Neural cell (in vitro differentiated cells): ENCODE data around the gene TRAF6. TPM values are rescaled to one million over a fixed set of nuclear protein-coding genes. Genes with fewer than 3 reads are reported as not detected.

ENCODE experiments used
- H2AFZ ChIP-seq: fragments of 200-600, 300-800 bp; sonication (generic), shearing (Covaris generic); 2 replicates; pipeline ENCODE4 v1.6.0; 2014; ENCODE audit warnings: low read depth, mild to moderate bottlenecking, antibody characterized with exemption, low read length, moderate library complexity
- H3F3A ChIP-seq: fragments of 200-600 bp; shearing (Covaris generic); 2 replicates; pipeline ENCODE4 v1.6.1; 2016; ENCODE audit warnings: mild to moderate bottlenecking, moderate library complexity, mixed read lengths, antibody characterized with exemption, low read length; ENCODE audit not compliant: insufficient read depth, poor library complexity, severe bottlenecking
- H3K27ac ChIP-seq: fragments of 200-600, 300-800 bp; sonication (generic), shearing (Covaris generic); 2 replicates; pipeline ENCODE4 v1.5.1; 2014; ENCODE audit warnings: mild to moderate bottlenecking, low read length, moderate library complexity
- H3K27me3 ChIP-seq: fragments of 300-800, 200-600 bp; sonication (generic), shearing (Covaris generic); 2 replicates; pipeline ENCODE4 v1.6.0; 2014; ENCODE audit warnings: mild to moderate bottlenecking, low read depth, low read length, moderate library complexity; ENCODE audit not compliant: insufficient read depth
- H3K36me3 ChIP-seq: fragments of 300-800, 200-600 bp; sonication (generic), shearing (Covaris generic); 2 replicates; pipeline ENCODE4 v1.5.1; 2014; ENCODE audit warnings: mild to moderate bottlenecking, antibody characterized with exemption, low read length, moderate library complexity; ENCODE audit not compliant: insufficient read depth
- H3K4me2 ChIP-seq: fragments of 300-800, 200-600 bp; sonication (generic), shearing (Covaris generic); 2 replicates; pipeline ENCODE4 v1.6.0; 2014; ENCODE audit warnings: mild to moderate bottlenecking, low read length
- H3K4me3 ChIP-seq: fragments of 300-800, 200-600 bp; sonication (generic), shearing (Covaris generic); 2 replicates; pipeline ENCODE4 v1.5.1; 2014; ENCODE audit warnings: mild to moderate bottlenecking, low read length, moderate library complexity
- H3K79me2 ChIP-seq: fragments of 200-600 bp; shearing (Covaris generic); replicated peaks from 2 replicates; pipeline ENCODE4 v1.6.0; 2014; ENCODE audit warnings: mild to moderate bottlenecking, low read length, moderate library complexity; ENCODE audit not compliant: insufficient read depth
- H3K9ac ChIP-seq: fragments of 300-800, 200-600 bp; sonication (generic), shearing (Covaris generic); 2 replicates; pipeline ENCODE4 v1.6.1; 2016; ENCODE audit warnings: mild to moderate bottlenecking, low read length, mixed read lengths
- H3K9me2 ChIP-seq: fragments of 200-600 bp; shearing (Covaris generic); 2 replicates; pipeline ENCODE4 v1.6.1; 2016; ENCODE audit warnings: mild to moderate bottlenecking, low read length, mixed read lengths; ENCODE audit not compliant: insufficient read depth
- H3K9me3 ChIP-seq: fragments of 200-600, 300-800 bp; sonication (generic), shearing (Covaris generic); 2 replicates; pipeline ENCODE4 v1.6.1; 2016; ENCODE audit warnings: mild to moderate bottlenecking, mixed run types, low read length, moderate library complexity, mixed read lengths
- H4K20me1 ChIP-seq: fragments of 200-600 bp; shearing (Covaris generic); 2 replicates; pipeline ENCODE4 v1.6.1; 2016; ENCODE audit warnings: mild to moderate bottlenecking, mixed run types; ENCODE audit not compliant: insufficient read depth
- EP300 ChIP-seq: fragments of 450-650 bp; conservative IDR thresholded peaks from 2 replicates; pipeline ENCODE4 v1.6.1; 2014; ENCODE audit warnings: antibody characterized with exemption, mild to moderate bottlenecking, moderate library complexity; ENCODE audit not compliant: poor library complexity, severe bottlenecking
- EZH2 ChIP-seq: fragments of 200-600, 300-800 bp; shearing (Covaris generic), sonication (generic); IDR thresholded peaks from 2 replicates; pipeline ENCODE4 v1.6.1; 2014; ENCODE audit warnings: antibody characterized with exemption, low read length, borderline replicate concordance, mild to moderate bottlenecking; ENCODE audit not compliant: insufficient read depth, poor library complexity, severe bottlenecking
- MXI1 ChIP-seq: fragments of 450-650 bp; conservative IDR thresholded peaks from 2 replicates; pipeline ENCODE4 v1.6.1; 2014; ENCODE audit warnings: antibody characterized with exemption, mild to moderate bottlenecking; ENCODE audit not compliant: poor library complexity, severe bottlenecking
- POLR2AphosphoS5 ChIP-seq: IDR thresholded peaks from 2 replicates; pipeline ENCODE4 v1.6.1; 2012
- RAD21 ChIP-seq: fragments of 450-650 bp; conservative IDR thresholded peaks from 2 replicates; pipeline ENCODE4 v1.6.1; 2014; ENCODE audit warnings: antibody characterized with exemption, mild to moderate bottlenecking, moderate library complexity
- SMC3 ChIP-seq: fragments of 450-650 bp; conservative IDR thresholded peaks from 2 replicates; pipeline ENCODE4 v1.6.1; 2014; ENCODE audit warnings: antibody characterized with exemption, mild to moderate bottlenecking, moderate library complexity; ENCODE audit not compliant: poor library complexity
- TAF1 ChIP-seq: IDR thresholded peaks from 2 replicates; pipeline ENCODE4 v1.6.1; 2012; ENCODE audit warnings: low read depth
- polyA plus RNA-seq: library from polyadenylated mRNA; depleted of rRNA; stranded (reverse); fragments of >200 nt; gene quantifications from 2 replicates; pipeline ENCODE4 v1.2.3, GENCODE V29; 2014
- TF ChIP-seq, protein P1 (sequence below): IDR thresholded peaks from 2 replicates; pipeline ENCODE4 v1.6.1; 2012; ENCODE audit warnings: borderline replicate concordance
- TF ChIP-seq, protein P2 (sequence below): fragments of 450-650 bp; IDR thresholded peaks from 2 replicates; pipeline ENCODE4 v1.5.1; 2014; ENCODE audit warnings: antibody characterized with exemption, mild to moderate bottlenecking, moderate library complexity; ENCODE audit not compliant: poor library complexity, severe bottlenecking

Gene TRAF6
- polyA plus RNA-seq, 1 donor from 2014 or later, result 7.5 TPM

DNA sequence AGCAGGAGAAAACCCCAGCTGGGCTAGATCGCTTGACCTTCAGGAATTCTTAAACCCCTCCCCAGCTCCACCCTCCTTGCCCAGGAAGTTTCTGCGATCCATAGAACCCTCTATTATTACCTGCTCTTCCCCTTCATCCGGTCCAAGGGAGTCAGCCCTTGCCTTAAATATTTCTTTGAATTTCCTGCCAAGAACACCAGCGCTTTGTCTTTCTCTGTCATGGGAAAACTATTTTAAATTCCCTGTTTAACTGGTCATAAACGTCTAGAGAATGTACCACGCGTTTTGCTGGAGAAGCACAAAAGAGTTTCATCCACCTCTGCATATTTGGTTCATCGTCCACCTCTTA, 496 bp upstream of the TRAF6 start:
- H3K9me2 ChIP-seq, result no peaks in the 10 kb centered on the region
- no peaks in the 10 kb centered on the region for H3F3A ChIP-seq
- H3K4me3 ChIP-seq, result peak overlapping the region; percentile 99
- no peaks in the 10 kb centered on the region for H3K9me3 ChIP-seq
- peaks cover 13% of the 10 kb centered on the region for H3K79me2 ChIP-seq
- peak overlapping the region; percentile 88 for H3K9ac ChIP-seq
- H3K36me3 ChIP-seq, result no peaks in the 10 kb centered on the region
- TF ChIP-seq TAF1 (no peak), MXI1 (no peak), POLR2AphosphoS5 (no peak), EZH2 (no peak), EP300 (no peak), SMC3 (no peak), RAD21 (no peak)
- TF ChIP-seq, protein P1, sequence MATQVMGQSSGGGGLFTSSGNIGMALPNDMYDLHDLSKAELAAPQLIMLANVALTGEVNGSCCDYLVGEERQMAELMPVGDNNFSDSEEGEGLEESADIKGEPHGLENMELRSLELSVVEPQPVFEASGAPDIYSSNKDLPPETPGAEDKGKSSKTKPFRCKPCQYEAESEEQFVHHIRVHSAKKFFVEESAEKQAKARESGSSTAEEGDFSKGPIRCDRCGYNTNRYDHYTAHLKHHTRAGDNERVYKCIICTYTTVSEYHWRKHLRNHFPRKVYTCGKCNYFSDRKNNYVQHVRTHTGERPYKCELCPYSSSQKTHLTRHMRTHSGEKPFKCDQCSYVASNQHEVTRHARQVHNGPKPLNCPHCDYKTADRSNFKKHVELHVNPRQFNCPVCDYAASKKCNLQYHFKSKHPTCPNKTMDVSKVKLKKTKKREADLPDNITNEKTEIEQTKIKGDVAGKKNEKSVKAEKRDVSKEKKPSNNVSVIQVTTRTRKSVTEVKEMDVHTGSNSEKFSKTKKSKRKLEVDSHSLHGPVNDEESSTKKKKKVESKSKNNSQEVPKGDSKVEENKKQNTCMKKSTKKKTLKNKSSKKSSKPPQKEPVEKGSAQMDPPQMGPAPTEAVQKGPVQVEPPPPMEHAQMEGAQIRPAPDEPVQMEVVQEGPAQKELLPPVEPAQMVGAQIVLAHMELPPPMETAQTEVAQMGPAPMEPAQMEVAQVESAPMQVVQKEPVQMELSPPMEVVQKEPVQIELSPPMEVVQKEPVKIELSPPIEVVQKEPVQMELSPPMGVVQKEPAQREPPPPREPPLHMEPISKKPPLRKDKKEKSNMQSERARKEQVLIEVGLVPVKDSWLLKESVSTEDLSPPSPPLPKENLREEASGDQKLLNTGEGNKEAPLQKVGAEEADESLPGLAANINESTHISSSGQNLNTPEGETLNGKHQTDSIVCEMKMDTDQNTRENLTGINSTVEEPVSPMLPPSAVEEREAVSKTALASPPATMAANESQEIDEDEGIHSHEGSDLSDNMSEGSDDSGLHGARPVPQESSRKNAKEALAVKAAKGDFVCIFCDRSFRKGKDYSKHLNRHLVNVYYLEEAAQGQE, result no peak
- TF ChIP-seq, protein P2, sequence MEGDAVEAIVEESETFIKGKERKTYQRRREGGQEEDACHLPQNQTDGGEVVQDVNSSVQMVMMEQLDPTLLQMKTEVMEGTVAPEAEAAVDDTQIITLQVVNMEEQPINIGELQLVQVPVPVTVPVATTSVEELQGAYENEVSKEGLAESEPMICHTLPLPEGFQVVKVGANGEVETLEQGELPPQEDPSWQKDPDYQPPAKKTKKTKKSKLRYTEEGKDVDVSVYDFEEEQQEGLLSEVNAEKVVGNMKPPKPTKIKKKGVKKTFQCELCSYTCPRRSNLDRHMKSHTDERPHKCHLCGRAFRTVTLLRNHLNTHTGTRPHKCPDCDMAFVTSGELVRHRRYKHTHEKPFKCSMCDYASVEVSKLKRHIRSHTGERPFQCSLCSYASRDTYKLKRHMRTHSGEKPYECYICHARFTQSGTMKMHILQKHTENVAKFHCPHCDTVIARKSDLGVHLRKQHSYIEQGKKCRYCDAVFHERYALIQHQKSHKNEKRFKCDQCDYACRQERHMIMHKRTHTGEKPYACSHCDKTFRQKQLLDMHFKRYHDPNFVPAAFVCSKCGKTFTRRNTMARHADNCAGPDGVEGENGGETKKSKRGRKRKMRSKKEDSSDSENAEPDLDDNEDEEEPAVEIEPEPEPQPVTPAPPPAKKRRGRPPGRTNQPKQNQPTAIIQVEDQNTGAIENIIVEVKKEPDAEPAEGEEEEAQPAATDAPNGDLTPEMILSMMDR, result no peak
- no peaks in the 10 kb centered on the region for H3K27me3 ChIP-seq
- no peaks in the 10 kb centered on the region for H4K20me1 ChIP-seq
- H3K4me2 ChIP-seq, result peak overlapping the region; percentile 50
- no peak overlapping the region for H3K27ac ChIP-seq
- H2AFZ ChIP-seq, result peak overlapping the region; percentile 87

DNA sequence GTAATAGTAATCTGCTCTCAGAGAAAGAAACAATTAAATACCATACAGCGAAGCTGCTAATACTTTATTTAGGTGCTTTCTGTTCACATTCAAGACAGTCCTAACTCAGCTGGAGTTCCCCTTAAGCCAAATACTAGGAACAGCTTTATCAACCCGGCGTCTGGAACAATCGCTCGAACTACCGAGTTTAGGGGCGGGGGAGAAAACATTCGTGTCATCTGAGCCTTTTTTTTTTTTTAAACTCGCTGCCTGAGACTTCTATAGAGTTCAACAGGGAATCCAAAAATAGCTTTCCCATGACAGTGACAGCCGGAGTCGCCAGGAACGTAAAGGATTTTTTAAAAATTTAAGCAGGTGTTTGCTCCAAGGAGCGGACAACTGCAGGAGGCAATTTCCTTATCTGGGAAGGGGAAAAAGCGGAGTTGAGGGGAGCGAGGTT, 852 bp downstream of the TRAF6 start:
- TF ChIP-seq MXI1, result no peak
- TF ChIP-seq RAD21, result no peak
- no peak for TF ChIP-seq TAF1
- TF ChIP-seq EP300, result no peak
- TF ChIP-seq SMC3, result no peak
- TF ChIP-seq, protein P1, result no peak
- no peak for TF ChIP-seq EZH2
- TF ChIP-seq, protein P2, result no peak
- TF ChIP-seq POLR2AphosphoS5, result no peak
- H2AFZ ChIP-seq, result peak overlapping the region; percentile 87
- H3K79me2 ChIP-seq, result peaks cover 13% of the 10 kb centered on the region
- H3K9me3 ChIP-seq, result no peaks in the 10 kb centered on the region
- H3K27me3 ChIP-seq, result no peaks in the 10 kb centered on the region
- no peaks in the 10 kb centered on the region for H3K9me2 ChIP-seq
- H3K27ac ChIP-seq, result peak overlapping the region; percentile 77
- peak overlapping the region; percentile 88 for H3K9ac ChIP-seq
- peak overlapping the region; percentile 99 for H3K4me3 ChIP-seq
- H4K20me1 ChIP-seq, result no peaks in the 10 kb centered on the region
- H3K36me3 ChIP-seq, result no peaks in the 10 kb centered on the region
- peak overlapping the region; percentile 83 for H3K4me2 ChIP-seq
- no peaks in the 10 kb centered on the region for H3F3A ChIP-seq
